ENCODE measurements around the gene LRWD1.
"Not testable (repeated sequence)": the region's sequence is repeated elsewhere in the genome, so short reads cannot be mapped to it uniquely, and the experiment has no call there.

LRWD1 gene

DNA sequence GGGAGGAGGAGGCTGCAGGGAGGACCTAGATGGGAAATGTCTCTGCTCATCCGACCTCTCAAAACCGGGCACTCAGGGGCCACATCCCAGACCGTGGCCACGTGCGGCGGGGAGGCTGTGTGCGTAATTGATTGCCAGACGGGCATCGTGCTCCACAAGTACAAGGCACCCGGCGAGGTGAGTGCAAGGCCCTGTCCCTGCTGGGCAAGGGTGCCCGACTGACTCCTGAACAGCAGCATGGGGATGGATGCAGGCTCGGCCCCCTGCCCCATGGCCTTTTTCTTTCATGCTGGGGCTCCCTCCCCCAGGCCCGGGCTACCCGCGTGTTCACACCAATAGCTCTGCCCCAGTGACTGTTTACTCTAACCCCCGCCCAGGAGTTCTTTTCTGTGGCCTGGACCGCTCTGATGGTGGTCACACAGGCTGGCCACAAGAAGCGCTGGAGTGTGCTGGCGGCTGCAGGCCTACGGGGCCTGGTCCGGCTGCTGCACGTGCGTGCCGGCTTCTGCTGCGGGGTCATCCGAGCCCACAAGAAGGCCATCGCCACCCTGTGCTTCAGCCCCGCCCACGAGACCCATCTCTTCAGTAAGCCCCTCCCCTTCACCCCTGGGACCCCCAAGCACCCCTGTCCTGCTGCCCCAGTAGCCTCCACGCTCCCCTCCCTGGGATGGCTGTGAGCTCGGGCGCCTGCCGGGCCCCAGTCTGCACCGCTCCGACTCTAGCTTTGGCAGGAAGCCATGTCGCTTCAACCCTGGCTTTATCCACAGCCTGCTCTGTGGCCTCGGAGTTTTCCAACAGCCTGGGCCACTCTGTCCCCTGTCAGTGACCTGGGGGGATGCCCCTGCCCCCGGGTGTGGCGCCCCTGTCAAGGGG lies 3.9 kb downstream of the LRWD1 start:
- no peak for DNase-seq (ENCODE audit: low spot score)

DNA sequence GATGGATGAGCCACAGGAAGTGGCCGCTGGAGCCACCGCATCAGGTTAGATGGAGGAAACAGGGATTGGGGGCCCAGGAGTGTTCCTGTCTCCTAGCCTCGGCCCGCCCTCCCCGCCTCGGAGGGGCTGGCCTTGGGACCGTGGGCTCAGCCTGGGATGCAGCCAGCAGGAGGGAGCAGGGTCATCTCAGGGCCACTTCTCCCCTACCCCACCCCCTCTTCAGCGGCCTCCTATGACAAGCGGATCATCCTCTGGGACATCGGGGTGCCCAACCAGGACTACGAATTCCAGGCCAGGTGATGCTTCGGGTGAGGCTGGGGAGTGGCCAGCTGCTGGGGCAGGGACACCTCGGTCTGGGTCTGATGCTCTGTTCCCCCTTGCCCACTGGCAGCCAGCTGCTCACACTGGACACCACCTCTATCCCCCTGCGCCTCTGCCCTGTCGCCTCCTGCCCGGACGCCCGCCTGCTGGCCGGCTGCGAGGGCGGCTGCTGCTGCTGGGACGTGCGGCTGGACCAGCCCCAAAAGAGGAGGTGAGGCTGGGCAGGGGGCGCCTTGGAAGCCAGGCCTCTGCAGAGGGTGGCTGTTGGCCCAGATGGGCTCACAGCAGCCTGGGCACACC lies 4.7 kb downstream of the LRWD1 start:
- no peak for DNase-seq (ENCODE audit: low spot score)

DNA sequence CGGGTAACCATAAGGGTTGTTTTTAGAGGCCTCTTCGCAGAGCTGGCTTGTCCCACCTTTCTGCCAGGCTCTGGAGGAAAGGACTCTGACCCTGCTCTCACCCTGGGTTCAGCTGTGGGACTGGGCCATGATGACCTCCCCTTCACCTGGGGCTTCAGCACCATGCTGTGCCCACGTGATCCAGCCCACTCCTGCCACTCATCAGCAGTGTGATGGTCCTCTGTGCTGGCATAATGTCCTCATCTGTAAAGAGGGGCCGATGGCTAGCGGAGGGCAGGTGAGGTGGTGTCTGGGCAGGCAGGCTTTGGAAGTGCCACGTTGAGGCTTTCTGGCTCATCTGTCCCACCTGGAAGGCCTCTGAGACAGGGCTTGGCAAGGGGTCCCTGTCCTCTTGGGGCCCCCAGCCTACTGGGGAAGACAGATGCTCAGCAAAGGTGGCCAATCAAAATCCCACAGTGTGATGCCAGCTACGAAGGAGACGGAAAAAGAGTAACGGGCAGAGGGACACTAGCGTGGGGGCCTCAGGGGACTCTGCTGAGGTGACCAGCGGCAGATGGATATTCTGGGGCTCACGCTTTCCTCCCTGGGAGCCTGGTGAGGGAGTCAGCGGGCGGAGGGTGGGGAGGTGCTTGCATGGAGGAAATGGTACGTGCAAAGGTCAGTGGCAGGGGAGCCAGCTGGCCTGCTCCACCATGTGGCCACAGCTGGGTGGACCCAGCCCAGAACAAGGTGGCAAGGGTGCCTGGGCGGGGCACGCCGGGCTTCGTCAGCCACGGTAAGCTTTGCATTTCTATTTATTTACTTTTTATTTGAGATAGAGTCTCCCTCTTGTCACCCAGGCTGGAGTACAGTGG lies 5.4 kb downstream of the LRWD1 start:
- DNase-seq (ENCODE audit: low spot score), result no peak

DNA sequence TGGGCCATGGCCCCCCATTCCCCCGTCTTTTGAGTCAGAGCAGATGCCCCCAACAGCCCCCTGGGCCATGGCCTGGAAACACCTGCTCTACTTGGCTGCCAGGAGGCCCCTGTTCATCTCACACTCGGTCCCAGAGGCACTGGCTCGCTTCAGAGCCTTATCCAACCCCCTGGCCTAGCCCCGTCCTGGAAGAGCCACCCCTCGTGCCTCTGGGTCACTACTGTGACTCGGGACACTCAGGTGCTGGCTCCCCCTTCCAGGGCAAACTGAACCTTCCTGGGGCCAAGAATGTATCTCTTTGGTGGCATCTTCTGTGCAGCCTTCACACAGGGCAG lies 7.0 kb downstream of the LRWD1 start:
- no peak for DNase-seq (ENCODE audit: low spot score)

DNA sequence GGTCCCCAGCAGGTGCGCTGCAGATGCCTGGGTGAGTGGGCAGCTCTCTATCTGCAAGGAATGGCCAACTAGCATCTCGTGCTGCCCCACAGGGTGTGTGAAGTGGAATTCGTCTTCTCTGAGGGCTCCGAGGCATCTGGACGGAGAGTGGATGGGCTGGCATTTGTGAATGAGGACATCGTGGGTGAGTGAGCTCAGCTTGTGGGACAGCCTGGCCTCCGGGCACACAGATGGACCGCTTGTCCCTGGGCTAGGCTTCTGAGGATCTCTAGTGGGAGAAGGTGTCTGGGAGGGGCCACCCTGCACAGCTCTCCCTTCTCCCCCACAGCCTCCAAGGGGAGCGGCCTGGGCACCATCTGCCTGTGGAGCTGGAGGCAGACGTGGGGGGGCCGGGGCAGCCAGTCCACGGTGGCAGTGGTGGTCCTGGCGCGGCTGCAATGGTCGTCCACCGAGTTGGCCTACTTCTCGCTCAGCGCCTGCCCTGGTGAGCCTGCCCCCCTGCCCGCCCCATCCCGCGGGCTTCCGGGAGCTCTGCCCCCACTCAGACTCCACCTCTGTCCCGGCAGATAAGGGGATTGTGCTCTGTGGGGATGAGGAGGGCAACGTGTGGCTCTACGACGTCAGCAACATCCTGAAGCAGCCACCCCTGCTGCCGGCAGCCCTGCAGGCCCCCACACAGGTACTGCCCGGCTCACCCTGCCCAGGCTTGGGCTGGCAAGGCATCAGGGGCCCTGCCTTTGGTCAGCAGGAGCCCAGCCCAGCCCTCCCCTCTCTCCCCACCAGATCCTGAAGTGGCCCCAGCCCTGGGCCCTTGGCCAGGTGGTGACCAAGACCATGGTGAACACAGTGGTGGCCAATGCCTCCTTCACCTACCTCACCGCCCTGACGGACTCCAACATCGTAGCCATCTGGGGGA lies 7.6 kb downstream of the LRWD1 start:
- DNase-seq (ENCODE audit: low spot score), result no peak

DNA sequence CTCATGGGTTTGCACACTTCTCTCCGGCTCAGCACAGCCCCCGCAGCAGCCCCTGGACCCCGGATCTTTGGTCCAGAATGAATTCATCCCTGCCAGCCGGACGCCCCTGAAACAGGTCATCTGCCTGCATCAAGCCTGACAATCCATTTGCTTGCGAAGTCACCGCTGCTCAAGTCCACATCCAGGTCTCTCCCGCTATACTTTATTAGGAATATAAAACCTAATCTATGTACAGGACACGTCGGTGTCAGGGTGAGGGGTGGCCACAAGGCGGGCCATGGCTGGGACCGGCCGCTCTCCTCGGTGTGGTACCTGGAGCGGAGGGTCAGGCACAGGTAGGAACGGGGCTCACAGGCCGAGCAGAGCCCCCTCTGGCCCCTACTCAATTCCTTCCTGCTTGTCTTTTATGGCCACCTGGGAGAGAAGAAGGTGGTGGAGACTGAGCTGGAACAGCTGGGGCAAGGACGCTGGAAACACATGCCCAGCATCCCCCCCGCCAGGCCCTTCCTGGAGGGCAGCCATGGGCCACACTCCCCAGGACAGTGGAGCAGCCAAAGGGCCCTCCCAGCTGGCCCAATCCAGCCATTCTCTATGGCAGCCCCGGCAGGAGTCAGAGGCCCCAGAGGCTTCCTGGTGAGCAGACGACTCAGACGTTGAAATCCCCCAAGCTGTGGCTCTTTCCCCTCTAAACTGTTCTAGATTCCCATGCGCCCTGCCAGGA lies 8.6 kb downstream of the LRWD1 start:
- DNase-seq (ENCODE audit: low spot score), result no peak

DNA sequence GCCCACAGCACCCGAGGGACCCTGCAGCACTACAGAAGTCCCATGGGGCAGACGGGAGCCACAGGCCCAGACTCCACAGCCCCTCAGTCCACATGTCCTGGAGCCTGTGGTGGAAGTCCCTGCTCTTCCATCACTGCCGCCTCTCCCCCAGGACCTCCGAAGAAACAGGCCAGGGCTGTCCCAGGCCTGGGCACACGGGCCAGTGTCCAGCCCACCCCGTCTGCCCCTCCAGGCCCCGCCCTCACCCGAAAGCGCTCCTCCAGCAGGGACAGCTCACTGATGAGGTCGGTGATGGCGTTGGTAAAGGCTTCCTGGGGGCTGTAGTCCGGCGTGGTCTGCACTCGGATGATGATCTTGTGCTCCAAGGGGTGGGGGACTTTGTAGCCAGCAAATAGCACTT lies 9.3 kb downstream of the LRWD1 start:
- not testable (repeated sequence) for DNase-seq (ENCODE audit: low spot score)

DNA sequence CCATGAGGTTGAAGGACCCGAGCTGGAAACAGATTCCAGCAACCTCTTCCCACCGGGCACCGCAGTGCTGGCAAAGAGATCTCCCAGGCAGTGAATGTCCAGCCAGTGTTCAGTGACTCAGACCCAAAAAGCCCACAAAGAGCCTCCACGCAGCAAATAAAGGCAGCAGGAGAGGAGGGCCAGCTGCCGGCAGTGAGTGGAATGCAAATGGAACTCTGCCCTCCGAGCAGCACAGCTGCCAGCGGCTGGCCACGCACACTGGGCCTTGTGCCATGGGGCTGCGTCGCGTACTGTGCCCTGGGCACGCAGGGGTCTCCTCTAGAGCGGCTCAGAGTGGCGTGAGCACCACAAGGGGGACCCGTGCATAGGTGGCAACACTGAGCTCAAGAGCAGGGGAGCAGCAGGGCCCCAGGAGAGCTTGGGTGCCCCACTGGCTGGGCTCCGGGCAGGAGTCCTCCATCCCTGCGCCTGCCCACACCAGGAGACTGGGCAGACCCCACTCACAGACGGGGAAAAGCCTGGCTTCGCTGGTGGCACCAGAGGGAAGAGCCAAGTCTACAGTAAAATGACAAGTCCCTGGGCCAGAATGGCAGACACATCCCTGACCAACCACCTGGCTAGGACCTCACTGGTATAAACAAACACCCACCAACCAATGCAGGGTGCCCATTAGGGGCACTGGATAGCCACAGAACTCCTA lies 10.1 kb downstream of the LRWD1 start:
- not testable (repeated sequence) for DNase-seq (ENCODE audit: low spot score)

DNA sequence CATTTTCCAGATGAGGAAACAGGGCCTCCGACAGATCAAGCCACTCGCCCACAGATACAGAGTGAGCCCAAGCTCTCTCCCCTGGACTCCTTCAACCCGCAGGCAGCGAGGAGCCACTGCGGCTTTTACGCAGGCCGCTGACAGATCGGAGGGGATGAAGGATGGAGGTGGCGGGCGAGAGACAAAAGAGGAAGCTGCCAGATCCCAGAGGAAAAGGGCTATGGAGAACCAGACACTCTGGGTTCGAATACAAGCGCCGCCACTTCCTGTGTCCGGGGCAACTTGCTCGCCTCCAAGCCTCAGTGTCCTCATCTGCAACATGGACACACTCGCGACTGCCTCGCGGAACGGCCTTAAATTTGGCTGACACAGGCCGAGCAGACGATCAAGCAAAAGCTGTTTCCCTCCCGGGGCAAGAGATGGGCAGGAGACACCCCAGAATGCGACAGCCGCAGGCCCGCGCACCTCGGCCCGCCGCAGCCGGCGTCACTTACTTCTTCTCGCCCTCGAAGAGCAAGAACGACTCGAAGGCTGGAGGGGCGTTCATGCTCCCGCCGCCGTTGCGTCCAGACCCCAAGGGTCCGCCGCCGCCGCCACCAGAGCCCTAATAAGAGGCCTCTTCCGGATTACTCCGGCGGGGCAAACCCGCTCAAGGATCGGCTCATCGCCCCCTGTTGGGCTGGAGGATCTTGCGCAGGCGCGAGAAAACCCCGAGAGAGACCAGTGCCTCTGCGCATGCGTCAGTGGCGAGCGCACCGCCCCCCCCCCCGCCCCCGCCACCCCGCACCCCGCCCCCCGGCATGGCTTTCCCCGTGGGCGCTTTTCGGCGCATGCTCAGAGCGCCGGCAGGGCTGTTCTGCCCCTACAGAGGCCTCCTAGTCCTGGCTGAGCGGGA lies 13.8 kb downstream of the LRWD1 start, which contains the start of gene POLR2J:
POLR2J (minus strand) TSS at position 609 of the 895 bp plus-strand sequence; CDS start at position 547, 62 bp downstream.
- DNase-seq (ENCODE audit: low spot score), result not testable (repeated sequence)

DNA sequence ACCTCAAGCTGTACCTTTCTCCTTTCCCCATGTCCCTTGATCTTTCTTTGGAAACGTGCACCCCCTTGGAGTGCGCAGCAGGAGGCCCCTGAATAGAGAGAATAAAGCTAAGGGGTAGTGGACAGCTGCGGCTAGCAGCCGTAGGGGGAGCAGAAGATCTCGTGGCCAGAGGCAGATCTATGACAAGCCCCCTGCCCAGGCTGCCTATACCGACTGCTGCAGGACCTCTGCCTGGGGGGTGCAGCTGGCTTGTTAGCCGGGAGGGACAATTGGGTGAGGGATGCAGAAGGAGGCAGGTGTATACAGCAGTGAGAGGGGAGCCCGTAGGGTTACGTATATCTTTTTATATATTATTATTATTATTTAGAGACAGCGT lies 14.4 kb downstream of the LRWD1 start:
- not testable (repeated sequence) for DNase-seq (ENCODE audit: low spot score)

DNA sequence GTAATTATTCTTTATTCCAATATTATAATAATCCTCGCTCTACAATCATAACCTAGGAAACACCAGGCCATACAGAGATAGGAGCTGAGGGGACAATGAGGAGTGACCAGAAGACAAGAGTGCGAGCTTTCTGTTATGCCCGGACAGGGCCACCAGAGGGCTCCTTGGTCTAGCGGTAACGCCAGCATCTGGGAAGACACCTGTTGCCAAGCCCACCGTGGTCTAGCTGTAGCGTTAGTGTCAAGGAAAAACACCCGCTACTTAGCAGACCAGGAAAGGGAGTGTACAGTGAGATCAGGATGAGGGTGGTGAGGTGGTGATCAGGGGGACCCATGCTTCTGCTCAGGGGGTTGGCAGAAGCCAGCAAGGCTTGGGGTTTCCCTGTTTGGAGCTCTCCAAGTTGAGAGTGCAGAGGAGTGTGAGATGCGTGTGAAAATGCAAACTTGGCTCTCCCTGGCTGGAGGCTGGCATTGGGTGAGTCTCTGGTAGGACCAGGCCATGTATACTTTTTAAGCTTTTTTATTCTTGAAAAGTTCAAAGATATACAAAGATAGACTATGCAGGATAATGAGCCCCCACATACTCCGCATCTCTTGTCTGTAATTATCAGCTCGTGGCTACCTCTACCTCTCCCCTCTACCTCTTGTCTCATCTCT lies 15.3 kb downstream of the LRWD1 start:
- not testable (repeated sequence) for DNase-seq (ENCODE audit: low spot score)

DNA sequence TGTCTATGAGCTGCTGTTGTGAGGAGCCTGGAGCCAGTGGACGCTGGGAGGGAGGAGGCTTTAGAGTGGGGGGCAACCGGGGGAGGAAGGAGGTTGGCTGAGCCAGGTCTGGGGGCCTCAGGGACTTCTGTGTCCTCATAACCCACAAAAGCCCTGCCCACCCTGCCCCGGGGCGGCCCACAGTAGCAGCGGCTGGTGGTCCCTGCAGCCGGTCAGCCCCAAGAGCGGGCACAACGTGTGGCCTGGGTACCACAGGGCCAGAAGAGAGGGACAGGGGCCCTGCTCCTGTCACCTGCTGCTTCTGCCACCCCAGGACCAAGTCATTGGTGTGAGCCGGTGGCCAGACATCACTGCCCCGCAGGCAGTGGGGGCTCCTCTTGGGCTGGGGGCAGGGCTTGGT lies 17.2 kb downstream of the LRWD1 start:
- not testable (repeated sequence) for DNase-seq (ENCODE audit: low spot score)

DNA sequence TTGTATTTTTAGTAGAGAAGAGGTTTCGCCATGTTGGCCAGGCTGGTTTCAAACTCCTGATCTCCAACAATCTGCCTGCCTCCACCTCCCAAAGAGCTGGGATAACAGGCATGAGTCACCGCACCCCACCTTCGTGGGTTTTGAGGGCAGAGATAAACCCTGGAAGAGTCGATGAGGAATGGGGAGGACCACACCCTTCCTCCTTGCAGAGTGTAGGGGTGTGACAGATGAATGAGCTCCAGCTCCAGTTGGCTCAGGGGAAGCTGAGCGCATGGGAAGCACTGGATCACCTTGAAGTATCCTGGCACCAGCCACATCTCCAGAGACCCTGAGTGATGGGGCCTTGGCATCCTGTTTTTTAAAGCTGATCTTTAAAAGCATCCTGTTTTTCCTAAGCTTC lies 19.5 kb downstream of the LRWD1 start:
- DNase-seq (ENCODE audit: low spot score), result not testable (repeated sequence)

DNA sequence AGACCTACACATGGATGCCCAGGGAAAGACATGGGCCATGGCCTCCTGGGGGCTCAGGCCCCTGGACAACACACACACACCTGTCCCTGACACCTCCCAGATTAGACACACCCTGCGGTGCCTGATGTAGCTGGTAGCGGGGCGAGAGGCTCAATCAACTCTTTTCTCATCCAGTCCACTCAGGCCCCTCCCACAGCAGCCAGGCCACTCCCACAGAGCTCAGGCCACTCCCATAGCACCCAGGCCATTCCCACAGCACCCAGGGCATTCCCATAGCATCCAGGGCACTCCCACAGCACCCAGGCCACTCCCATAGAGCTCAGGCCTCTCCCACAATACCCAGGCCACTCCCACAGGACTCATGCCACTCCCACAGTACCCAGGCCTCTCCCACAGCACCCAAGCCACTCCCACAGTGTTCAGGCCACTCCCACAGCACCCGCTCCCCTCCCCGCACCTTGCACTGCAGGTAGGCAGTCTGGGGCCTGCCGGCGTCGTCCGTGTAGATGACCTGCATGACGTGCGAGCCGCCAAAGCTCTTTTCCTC lies 25.8 kb downstream of the LRWD1 start:
- DNase-seq (ENCODE audit: low spot score), result not testable (repeated sequence)

DNA sequence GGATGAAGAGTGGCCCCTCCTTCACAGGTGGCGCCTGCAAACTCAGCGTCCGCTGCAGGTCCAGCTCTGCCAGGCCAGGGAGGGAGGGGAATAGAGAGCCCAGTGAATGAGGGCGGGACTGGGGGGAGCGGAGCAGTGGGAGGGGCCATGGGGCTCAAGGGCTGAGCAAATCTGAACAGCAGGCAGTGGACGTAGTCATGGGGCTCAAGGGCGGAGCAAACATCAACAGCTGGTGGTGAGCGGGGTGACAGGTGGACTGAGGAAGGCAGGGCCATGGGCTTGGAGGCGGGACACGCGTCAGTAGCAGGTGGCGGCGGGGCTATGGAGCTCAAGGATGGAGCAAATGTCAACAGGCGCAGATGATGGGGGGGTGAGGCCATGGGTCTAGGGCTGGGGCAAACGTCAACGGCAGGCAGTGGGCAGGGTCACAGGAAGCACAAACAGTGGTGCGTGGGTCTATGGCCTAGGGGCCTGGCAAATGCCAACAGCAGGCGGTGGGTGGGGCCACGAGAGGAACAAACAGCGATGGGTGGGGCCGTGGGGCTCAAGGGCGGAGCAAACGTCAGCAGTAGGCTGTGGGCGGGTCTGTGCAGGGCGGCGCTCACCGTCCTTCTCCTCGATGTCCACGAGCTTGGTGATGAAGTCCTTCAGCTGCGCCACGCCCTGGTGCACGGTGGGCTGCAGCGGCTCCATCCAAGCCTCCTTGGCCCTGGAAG lies 28.6 kb downstream of the LRWD1 start:
- DNase-seq (ENCODE audit: low spot score), result not testable (repeated sequence)

DNA sequence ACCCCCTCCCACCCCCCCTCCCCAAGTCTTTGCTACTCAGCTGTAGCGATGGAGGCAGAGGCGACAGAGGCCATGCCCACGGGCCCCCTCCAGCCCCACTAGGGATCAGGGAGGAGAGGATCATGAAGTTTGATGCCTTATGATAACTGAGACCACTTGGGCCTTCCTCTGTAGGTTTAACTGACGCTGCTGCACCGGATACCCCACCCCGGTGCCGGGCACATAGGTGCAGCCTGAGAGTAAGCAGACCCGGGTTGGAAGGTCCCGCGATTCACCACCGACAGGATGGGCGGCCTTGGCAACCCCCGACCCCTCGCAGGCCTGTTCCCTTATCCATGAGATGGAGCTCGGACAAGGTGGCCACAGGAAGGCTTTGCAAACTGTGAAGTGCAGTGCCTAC lies 29.2 kb downstream of the LRWD1 start:
- DNase-seq (ENCODE audit: low spot score), result not testable (repeated sequence)

DNA sequence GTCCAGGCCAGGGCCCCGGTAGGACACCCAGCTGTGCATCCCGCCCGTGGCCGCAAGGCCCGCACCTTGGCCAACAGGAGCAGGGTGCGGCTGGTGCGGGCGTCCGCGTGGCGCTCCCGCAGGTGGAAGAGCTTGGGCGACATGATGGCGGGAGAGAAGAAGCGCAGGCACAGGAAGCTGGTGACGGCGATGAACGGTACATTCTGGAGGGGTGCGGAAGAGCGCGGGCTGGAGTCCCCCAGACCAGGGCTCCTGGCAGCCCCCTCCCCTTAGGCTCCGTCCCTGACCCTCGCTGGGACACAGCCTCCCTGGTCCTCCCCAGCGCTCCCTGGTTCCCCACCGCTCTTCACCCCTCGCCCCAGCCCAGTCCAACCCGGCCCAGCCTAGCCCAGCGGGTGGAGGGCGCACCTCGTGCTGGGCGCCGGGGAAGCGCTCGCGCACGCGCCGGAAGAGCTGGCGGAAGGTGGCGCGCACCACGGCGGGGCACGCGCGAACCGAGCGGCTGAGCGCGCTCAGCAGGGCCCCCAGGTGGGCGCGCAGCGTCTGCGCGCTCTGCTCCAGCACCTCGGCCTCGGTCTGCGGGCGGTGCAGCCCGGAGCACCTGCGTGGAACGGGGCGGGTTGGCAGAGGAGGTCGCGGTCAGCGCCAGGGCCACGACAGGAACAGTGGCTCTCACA lies 29.8 kb downstream of the LRWD1 start:
- DNase-seq (ENCODE audit: low spot score), result not testable (repeated sequence)

Data from hepatic stellate cell (primary cell).